ENCODE measurements around the gene SNAP91.

DNA sequence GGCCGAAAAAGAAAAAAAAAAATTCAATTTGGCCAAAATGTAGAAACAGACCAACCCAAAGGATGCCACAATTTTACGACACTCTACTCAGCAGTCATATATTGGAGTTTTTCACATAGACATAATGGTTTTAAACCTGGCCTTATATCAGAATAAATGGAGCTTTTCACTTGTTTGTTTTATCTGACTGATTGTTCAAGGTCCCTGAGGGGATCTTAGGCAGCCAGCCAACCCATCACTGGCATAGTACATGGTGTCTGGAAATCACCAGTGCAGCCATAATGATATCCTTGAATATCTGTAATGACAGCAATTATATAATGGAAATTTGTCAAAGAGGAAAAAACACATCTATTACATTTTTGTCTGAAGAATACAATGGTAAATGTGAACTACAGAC lies 99.7 kb downstream of the SNAP91 start:
- no peak for TF ChIP-seq POLR2A (IDR thresholded peaks at IDR 0.05)
- TF ChIP-seq, protein P1, sequence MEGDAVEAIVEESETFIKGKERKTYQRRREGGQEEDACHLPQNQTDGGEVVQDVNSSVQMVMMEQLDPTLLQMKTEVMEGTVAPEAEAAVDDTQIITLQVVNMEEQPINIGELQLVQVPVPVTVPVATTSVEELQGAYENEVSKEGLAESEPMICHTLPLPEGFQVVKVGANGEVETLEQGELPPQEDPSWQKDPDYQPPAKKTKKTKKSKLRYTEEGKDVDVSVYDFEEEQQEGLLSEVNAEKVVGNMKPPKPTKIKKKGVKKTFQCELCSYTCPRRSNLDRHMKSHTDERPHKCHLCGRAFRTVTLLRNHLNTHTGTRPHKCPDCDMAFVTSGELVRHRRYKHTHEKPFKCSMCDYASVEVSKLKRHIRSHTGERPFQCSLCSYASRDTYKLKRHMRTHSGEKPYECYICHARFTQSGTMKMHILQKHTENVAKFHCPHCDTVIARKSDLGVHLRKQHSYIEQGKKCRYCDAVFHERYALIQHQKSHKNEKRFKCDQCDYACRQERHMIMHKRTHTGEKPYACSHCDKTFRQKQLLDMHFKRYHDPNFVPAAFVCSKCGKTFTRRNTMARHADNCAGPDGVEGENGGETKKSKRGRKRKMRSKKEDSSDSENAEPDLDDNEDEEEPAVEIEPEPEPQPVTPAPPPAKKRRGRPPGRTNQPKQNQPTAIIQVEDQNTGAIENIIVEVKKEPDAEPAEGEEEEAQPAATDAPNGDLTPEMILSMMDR (IDR thresholded peaks at IDR 0.05) = no peak
- TF ChIP-seq EP300 (IDR thresholded peaks at IDR 0.05) = no peak

All from ovary (tissue), 3 donors.